H9 (cell line): Measurements from ENCODE around the gene RAB27A. TPM values are rescaled to one million over a fixed set of nuclear protein-coding genes. Genes with fewer than 3 reads are reported as not detected.

Experiments
- DNase-seq: peaks from one replicate; pipeline ENCODE4 v3.0.0-alpha.2; 2017
- H2AFZ ChIP-seq: one replicate; pipeline ENCODE4 v1.6.1; 2013; ENCODE audit warnings: mild to moderate bottlenecking, low read length, control low read depth, moderate library complexity
- H2AK5ac ChIP-seq: 2 replicates; pipeline ENCODE4 v1.6.1; 2013; ENCODE audit warnings: low read length, control low read depth, mixed read lengths; ENCODE audit not compliant: insufficient read length
- H2BK120ac ChIP-seq: one replicate; pipeline ENCODE4 v1.6.1; 2013; ENCODE audit warnings: low read depth, mild to moderate bottlenecking, low read length, control low read depth, inconsistent platforms; ENCODE audit not compliant: poor library complexity, severe bottlenecking
- H2BK12ac ChIP-seq: 2 replicates; pipeline ENCODE4 v1.6.1; 2013; ENCODE audit warnings: low read length, control low read depth, mixed read lengths, low read depth; ENCODE audit not compliant: insufficient read length
- H2BK15ac ChIP-seq: 2 replicates; pipeline ENCODE4 v1.6.1; 2013; ENCODE audit warnings: low read depth, low read length, control low read depth
- H2BK20ac ChIP-seq: one replicate; pipeline ENCODE4 v1.6.1; 2013; ENCODE audit warnings: low read depth, mild to moderate bottlenecking, low read length, control low read depth, inconsistent platforms; ENCODE audit not compliant: poor library complexity, severe bottlenecking
- H2BK5ac ChIP-seq: 2 replicates; pipeline ENCODE4 v1.6.1; 2013; ENCODE audit warnings: low read length, control low read depth, mixed read lengths; ENCODE audit not compliant: insufficient read length
- H3K14ac ChIP-seq: 2 replicates; pipeline ENCODE4 v1.6.1; 2013; ENCODE audit warnings: low read length, control low read depth; ENCODE audit not compliant: insufficient read depth
- H3K18ac ChIP-seq: 2 replicates; pipeline ENCODE4 v1.6.1; 2013; ENCODE audit warnings: low read depth, mild to moderate bottlenecking, mixed read lengths, low read length, control low read depth; ENCODE audit not compliant: insufficient read length
- H3K23ac ChIP-seq: 2 replicates; pipeline ENCODE4 v1.6.1; 2013; ENCODE audit warnings: low read length, control low read depth, mixed read lengths, low read depth; ENCODE audit not compliant: insufficient read length
- H3K23me2 ChIP-seq: 2 replicates; pipeline ENCODE4 v1.6.1; 2013; ENCODE audit warnings: low read depth, mild to moderate bottlenecking, mixed read lengths, low read length, control low read depth; ENCODE audit not compliant: insufficient read length, poor library complexity, severe bottlenecking
- H3K27ac ChIP-seq: 2 replicates; pipeline ENCODE4 v1.5.1; 2013; ENCODE audit warnings: low read length, control low read depth, mixed read lengths, low read depth; ENCODE audit not compliant: insufficient read length
- H3K27me3 ChIP-seq: 2 replicates; pipeline ENCODE4 v1.6.1; 2013; ENCODE audit warnings: low read length, control low read depth, inconsistent platforms; ENCODE audit not compliant: insufficient read depth
- H3K4ac ChIP-seq: 2 replicates; pipeline ENCODE4 v1.6.1; 2013; ENCODE audit warnings: low read depth, mild to moderate bottlenecking, control low read depth, inconsistent platforms, low read length, moderate library complexity
- H3K4me1 ChIP-seq: 2 replicates; pipeline ENCODE4 v1.6.1; 2013; ENCODE audit warnings: low read length, control low read depth, inconsistent platforms; ENCODE audit not compliant: insufficient read depth
- H3K4me2 ChIP-seq: 2 replicates; pipeline ENCODE4 v1.6.1; 2013; ENCODE audit warnings: low read length, control low read depth, mixed read lengths; ENCODE audit not compliant: insufficient read length, insufficient read depth
- H3K56ac ChIP-seq: 2 replicates; pipeline ENCODE4 v1.6.1; 2013; ENCODE audit warnings: low read depth, mild to moderate bottlenecking, mixed read lengths, low read length, control low read depth; ENCODE audit not compliant: insufficient read length
- H3K79me1 ChIP-seq: 2 replicates; pipeline ENCODE4 v1.6.1; 2013; ENCODE audit warnings: low read depth, mild to moderate bottlenecking, moderate library complexity, low read length, control low read depth, inconsistent platforms; ENCODE audit not compliant: insufficient read depth, poor library complexity, severe bottlenecking
- H3K79me2 ChIP-seq: 2 replicates; pipeline ENCODE4 v1.6.1; 2013; ENCODE audit warnings: low read length, control low read depth, inconsistent platforms; ENCODE audit not compliant: insufficient read depth
- H3K9ac ChIP-seq: 2 replicates; pipeline ENCODE4 v1.6.1; 2013; ENCODE audit warnings: low read length, control low read depth, mixed read lengths; ENCODE audit not compliant: insufficient read length; ENCODE audit errors: extremely low read depth
- H3K9me3 ChIP-seq: one replicate; pipeline ENCODE4 v1.6.1; 2013; ENCODE audit warnings: low read depth, low read length, inconsistent platforms; ENCODE audit not compliant: control insufficient read depth
- H3T11ph ChIP-seq: one replicate; pipeline ENCODE4 v1.6.1; 2013; ENCODE audit warnings: mild to moderate bottlenecking, low read length, control low read depth, inconsistent platforms
- H4K20me1 ChIP-seq: one replicate; pipeline ENCODE4 v1.6.1; 2013; ENCODE audit not compliant: control insufficient read depth, insufficient read length, insufficient read depth
- H4K5ac ChIP-seq: 2 replicates; pipeline ENCODE4 v1.6.1; 2013; ENCODE audit warnings: low read depth, mild to moderate bottlenecking, mixed read lengths, low read length, control low read depth; ENCODE audit not compliant: insufficient read length
- H4K8ac ChIP-seq: replicated peaks from 2 replicates; pipeline ENCODE4 v1.6.1; 2013; ENCODE audit warnings: low read length, control low read depth, mixed read lengths, low read depth; ENCODE audit not compliant: insufficient read length
- H4K91ac ChIP-seq: 2 replicates; pipeline ENCODE4 v1.6.1; 2013; ENCODE audit warnings: low read depth, mild to moderate bottlenecking, moderate library complexity, mixed read lengths, low read length, control low read depth; ENCODE audit not compliant: insufficient read length
- H3K27ac Mint-ChIP-seq, 3 experiments: 2 replicates in 2 of 3; 3 replicates in 1 of 3; pipeline ENCODE4 v1.8.0; 2020 to 2021; ENCODE audit warnings: mixed read lengths in 3 of 3, mild to moderate bottlenecking in 1 of 3, moderate library complexity in 1 of 3
- H3K27me3 Mint-ChIP-seq: 2 replicates; pipeline ENCODE4 v1.8.0; 2021; ENCODE audit warnings: low read depth, mild to moderate bottlenecking, moderate library complexity, mixed read lengths
- H3K36me3 Mint-ChIP-seq, 3 experiments: 2 replicates in 2 of 3; 3 replicates in 1 of 3; pipeline ENCODE4 v1.8.0; 2020 to 2021; ENCODE audit warnings: low read depth in 3 of 3, mixed read lengths in 3 of 3; ENCODE audit not compliant: insufficient read depth in 1 of 3
- H3K4me1 Mint-ChIP-seq, 2 experiments: 2 replicates each; pipeline ENCODE4 v1.8.0; 2020; ENCODE audit warnings: mixed read lengths in 2 of 2
- H3K4me3 Mint-ChIP-seq, 2 experiments: 2 replicates in 1 of 2; 3 replicates in 1 of 2; pipeline ENCODE4 v1.8.0; 2020 to 2021; ENCODE audit warnings: mild to moderate bottlenecking in 2 of 2, mixed read lengths in 2 of 2, moderate library complexity in 1 of 2
- H3K9me3 Mint-ChIP-seq, 2 experiments: 2 replicates in 1 of 2; 3 replicates in 1 of 2; pipeline ENCODE4 v1.8.0; 2020; ENCODE audit warnings: mild to moderate bottlenecking in 2 of 2, mixed read lengths in 2 of 2, moderate library complexity in 1 of 2
- WGBS: extraction: QIAGEN DNeasy Blood & Tissue Kit; methylation state at CpG from one replicate; pipeline ENCODE4 v1.1.7; 2013; ENCODE audit warnings: missing lambda C conversion rate, low lambda C conversion rate, mixed read lengths; ENCODE audit not compliant: insufficient read length; ENCODE audit errors: extremely low coverage; 5-methylcytosine and 5-hydroxymethylcytosine counted together
- total RNA-seq: library from RNA; stranded (reverse); gene quantifications from 2 replicates; pipeline ENCODE4 v1.2.1, GENCODE V29; 2021
- TF ChIP-seq, protein P1 (sequence below): fragments of 200-600 bp; sonication (generic); conservative IDR thresholded peaks from 3 replicates; pipeline ENCODE4 v1.8.0; 2021; ENCODE audit warnings: antibody characterized with exemption, mild to moderate bottlenecking

The RAB27A gene
- total RNA-seq, 1 experiment from 2014 or later = 6.8 TPM

DNA sequence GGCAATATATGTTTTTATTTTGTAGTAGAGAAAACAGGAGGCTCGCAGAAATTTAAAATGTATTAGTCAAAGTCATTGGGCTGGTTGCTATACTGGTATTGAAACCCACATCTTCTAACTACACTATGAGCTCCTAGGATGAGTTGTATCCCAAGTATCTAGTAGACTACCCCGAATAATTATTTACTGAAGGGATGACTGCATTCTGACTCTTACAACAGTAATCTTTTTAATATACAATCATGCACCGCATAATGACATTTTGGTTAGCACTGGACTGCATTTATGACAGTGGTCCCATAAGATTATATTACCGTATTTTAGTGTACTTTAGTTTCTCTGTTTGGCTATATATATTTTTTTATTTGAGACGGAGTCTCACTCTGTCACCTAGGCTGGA is 44.8 kb upstream of the RAB27A start:
- TF ChIP-seq, protein P1, sequence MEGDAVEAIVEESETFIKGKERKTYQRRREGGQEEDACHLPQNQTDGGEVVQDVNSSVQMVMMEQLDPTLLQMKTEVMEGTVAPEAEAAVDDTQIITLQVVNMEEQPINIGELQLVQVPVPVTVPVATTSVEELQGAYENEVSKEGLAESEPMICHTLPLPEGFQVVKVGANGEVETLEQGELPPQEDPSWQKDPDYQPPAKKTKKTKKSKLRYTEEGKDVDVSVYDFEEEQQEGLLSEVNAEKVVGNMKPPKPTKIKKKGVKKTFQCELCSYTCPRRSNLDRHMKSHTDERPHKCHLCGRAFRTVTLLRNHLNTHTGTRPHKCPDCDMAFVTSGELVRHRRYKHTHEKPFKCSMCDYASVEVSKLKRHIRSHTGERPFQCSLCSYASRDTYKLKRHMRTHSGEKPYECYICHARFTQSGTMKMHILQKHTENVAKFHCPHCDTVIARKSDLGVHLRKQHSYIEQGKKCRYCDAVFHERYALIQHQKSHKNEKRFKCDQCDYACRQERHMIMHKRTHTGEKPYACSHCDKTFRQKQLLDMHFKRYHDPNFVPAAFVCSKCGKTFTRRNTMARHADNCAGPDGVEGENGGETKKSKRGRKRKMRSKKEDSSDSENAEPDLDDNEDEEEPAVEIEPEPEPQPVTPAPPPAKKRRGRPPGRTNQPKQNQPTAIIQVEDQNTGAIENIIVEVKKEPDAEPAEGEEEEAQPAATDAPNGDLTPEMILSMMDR = no peak
- H4K91ac ChIP-seq = no peak overlapping the region
- no peaks in the 10 kb centered on the region for H3K79me1 ChIP-seq
- H3K27ac ChIP-seq = no peak overlapping the region
- no peak overlapping the region for H3T11ph ChIP-seq
- H2BK20ac ChIP-seq = no peak overlapping the region
- no peak overlapping the region for H3K4me3 Mint-ChIP-seq
- no peak overlapping the region for H3K27ac Mint-ChIP-seq
- no peaks in the 10 kb centered on the region for H3K4me1 Mint-ChIP-seq
- no peaks in the 10 kb centered on the region for H3K9me3 Mint-ChIP-seq
- H3K4me2 ChIP-seq = no peak overlapping the region
- H2AFZ ChIP-seq = no peak overlapping the region
- H2BK120ac ChIP-seq = no peak overlapping the region
- no peaks in the 10 kb centered on the region for H3K9me3 ChIP-seq
- no peak overlapping the region for H3K9ac ChIP-seq
- H3K23ac ChIP-seq = no peak overlapping the region
- H2BK15ac ChIP-seq = no peak overlapping the region
- no peak overlapping the region for H4K5ac ChIP-seq
- no peaks in the 10 kb centered on the region for H3K27me3 ChIP-seq
- no peak overlapping the region for H3K18ac ChIP-seq
- no peak overlapping the region for H3K14ac ChIP-seq
- no peak overlapping the region for H2BK5ac ChIP-seq
- H2AK5ac ChIP-seq = no peak overlapping the region
- H2BK12ac ChIP-seq = no peak overlapping the region
- H3K36me3 Mint-ChIP-seq = no peaks in the 10 kb centered on the region
- H3K79me2 ChIP-seq = no peaks in the 10 kb centered on the region
- DNase-seq = no peak
- H3K56ac ChIP-seq = no peak overlapping the region
- H4K20me1 ChIP-seq = no peaks in the 10 kb centered on the region
- no peaks in the 10 kb centered on the region for H3K23me2 ChIP-seq
- H3K4me1 ChIP-seq = no peaks in the 10 kb centered on the region
- H3K4ac ChIP-seq = no peak overlapping the region
- H4K8ac ChIP-seq = no peak overlapping the region
- WGBS = no CpG with 5 or more reads among the region's 5 CpGs
- H3K27me3 Mint-ChIP-seq = no peaks in the 10 kb centered on the region
